Stimulated activated CD8-positive, alpha-beta memory T cell treated with anti-CD3 and anti-CD28 coated beads, Interleukin-12 subunit alpha, Interleukin-12 subunit beta, amount 100 ng/mL, for 24 hours (primary cell): ENCODE data around the gene LRSAM1.
A peak's percentile ranks its signal among the peaks of the same experiment; 100 is the strongest.

ENCODE experiments used
- DNase-seq: peaks from one replicate; pipeline ENCODE4 v3.0.0-alpha.2; 2020; ENCODE audit errors: extremely low read depth

The LRSAM1 gene

DNA sequence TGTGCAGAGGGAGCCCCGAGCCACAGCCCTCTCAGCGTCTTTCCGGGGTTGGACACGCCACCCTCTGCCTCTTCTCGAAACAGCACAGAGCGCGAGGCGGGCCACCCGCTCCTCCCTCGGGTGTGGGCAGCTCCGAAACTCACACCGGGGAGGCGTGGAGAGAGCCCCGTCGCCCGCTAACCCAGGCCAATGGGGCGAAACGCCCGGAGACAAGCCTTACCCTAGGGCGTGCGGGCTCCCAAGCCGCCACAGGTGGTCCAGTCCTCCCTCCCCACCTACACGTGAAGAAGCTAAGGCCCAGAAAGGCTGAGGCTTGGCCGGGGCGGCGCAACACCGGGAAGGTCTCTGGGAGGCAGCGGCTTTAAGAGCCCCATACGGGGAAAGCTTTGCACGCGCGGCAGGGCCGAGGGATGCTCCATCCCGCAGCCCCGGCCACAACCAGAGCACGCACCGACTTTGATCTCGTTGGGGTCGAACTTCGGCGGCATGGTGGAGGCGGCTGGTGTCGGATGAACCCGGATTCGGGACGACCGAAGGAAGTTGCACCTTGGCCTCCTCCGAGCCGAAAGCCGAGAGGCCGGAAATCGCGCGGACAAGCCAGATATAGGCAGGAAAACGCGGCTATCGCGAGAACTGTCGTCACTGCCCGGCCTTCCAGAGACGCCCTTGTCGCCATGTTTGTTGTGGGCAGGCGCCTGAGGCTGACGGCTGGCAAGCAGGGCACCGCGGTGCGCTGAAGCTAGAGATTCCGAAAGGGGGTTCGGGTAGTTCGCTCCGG, at the start of gene LRSAM1, which contains the start of gene RPL12:
Gene LRSAM1, plus strand, starts transcription at position 681 of the 778 bp plus-strand sequence. CDS start 3,018 bp downstream, outside the sequence.
Gene RPL12, minus strand, starts transcription at position 577 of the 778 bp plus-strand sequence. Its CDS starts 89 bp downstream, at position 488.
- DNase-seq: peak; percentile 91

DNA sequence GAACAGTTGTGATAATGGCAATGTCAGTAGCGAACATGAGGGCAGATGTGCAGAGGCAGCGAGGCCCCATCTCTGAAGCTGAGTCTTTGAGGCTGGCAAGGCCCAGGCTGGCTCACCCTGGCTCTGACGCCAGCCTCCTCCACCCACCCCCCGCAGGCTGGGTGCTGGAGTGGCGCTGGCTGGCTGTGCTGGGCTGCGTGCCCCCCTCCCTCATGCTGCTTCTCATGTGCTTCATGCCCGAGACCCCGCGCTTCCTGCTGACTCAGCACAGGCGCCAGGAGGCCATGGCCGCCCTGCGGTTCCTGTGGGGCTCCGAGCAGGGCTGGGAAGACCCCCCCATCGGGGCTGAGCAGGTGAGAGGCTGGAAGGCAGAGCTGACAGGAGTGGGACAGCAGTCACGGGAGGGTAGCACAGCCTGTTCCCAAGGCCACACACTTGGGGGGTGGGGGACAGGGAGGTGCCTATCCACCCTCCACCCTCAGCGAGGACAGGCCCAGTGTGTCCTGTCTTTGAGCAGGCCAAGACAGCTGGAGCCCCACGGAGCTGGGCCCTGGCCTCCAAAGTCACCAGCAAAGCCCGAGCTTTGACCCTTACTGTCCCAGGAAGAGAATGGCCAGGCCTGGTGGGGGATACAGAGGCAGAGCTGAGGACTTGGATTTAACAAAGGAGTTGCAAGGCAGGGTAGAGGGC, 48.8 kb upstream of the LRSAM1 start:
- DNase-seq: no peak

DNA sequence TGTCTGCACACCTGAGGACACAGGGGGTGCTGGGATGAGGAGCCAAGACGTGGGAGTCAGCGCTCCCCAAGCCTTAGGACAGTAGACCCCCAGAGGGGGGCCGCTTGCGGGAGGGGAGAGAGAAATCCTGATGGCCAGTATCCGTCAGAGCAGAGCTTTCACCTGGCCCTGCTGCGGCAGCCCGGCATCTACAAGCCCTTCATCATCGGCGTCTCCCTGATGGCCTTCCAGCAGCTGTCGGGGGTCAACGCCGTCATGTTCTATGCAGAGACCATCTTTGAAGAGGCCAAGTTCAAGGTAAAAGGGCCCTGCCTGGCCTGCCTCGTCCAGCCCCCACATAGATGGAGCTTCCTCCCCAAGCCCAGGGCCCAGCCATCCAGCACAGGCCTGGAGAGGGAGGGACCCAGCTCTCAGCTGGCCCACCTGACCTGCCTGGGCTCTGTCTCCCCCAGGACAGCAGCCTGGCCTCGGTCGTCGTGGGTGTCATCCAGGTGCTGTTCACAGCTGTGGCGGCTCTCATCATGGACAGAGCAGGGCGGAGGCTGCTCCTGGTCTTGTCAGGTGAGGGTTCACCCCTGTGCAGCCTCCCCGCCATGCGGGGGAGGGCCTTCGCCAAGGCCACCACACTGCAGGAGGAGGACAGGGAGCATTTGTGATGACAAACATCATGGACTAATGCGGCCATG, 47.7 kb upstream of the LRSAM1 start:
- DNase-seq: no peak

DNA sequence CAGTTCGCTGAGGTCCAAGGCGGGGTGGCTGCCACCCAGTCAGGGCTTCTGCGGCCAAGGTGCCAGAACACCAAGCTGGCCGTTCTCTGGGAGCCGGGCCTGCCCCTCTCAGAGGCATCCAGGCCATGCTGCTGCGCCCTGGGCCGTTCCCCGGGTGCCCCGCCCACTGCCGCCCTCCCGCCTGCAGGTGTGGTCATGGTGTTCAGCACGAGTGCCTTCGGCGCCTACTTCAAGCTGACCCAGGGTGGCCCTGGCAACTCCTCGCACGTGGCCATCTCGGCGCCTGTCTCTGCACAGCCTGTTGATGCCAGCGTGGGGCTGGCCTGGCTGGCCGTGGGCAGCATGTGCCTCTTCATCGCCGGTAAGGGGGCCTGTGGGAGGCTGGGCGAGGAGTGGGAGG, 46.7 kb upstream of the LRSAM1 start:
- DNase-seq: no peak

DNA sequence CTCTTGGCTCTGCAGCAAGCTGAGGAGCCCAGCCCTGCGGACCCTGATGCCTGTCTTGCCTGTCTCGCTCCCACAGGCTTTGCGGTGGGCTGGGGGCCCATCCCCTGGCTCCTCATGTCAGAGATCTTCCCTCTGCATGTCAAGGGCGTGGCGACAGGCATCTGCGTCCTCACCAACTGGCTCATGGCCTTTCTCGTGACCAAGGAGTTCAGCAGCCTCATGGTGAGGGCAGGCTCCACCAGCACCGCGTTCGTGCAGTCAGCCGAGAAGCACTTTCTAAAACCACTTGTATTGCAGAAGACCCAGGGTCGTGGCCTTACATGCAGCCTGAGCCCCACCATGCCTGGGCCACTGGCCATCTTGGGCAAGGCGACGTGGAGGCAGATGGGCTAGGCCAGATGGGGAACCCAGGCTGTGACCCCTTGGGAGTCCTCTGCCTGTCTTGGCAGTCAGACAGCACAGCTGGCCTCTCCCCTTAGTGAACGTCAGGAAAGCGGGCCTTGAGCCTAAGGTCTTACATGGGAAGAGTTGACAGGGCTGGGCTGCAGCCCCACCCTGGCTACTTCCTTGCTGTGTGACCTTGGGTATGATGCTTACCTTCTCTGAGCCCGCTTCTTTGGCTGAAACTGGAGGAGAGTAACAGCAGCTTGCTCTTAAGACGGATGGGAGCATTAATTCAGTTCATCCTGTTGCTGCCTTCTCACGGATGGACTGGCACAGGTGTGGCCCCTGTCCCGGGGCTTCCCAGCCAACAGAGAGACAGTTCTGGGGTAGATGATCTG, 45.8 kb upstream of the LRSAM1 start:
- DNase-seq: no peak

DNA sequence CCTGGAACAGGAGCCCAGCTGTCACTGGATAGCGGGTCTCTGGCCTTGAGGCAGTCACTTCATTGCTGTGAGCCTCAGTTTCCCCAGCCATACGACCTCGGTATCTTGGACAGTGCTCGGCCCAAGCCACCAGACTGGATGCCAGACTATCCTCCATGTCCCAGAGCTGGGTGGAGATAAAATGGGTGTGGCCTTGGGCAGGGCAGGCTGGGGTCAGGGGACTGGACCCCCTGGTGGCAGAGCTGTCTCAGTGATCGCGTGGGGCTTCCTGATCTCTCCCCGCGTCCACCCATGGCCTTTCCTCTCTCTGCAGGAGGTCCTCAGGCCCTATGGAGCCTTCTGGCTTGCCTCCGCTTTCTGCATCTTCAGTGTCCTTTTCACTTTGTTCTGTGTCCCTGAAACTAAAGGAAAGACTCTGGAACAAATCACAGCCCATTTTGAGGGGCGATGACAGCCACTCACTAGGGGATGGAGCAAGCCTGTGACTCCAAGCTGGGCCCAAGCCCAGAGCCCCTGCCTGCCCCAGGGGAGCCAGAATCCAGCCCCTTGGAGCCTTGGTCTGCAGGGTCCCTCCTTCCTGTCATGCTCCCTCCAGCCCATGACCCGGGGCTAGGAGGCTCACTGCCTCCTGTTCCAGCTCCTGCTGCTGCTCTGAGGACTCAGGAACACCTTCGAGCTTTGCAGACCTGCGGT, 44.4 kb upstream of the LRSAM1 start:
- no peak for DNase-seq

DNA sequence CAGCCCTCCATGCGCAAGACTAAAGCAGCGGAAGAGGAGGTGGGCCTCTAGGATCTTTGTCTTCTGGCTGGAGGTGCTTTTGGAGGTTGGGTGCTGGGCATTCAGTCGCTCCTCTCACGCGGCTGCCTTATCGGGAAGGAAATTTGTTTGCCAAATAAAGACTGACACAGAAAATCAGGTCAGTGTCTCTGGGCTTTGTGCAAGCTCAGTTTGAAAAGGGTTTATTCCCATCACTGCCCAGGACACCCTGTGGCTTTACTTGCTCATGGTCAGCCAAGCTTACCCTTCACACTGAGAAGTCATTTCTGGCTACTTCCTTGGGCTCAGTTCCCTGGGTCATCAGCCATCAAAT, 43.8 kb upstream of the LRSAM1 start:
- no peak for DNase-seq

DNA sequence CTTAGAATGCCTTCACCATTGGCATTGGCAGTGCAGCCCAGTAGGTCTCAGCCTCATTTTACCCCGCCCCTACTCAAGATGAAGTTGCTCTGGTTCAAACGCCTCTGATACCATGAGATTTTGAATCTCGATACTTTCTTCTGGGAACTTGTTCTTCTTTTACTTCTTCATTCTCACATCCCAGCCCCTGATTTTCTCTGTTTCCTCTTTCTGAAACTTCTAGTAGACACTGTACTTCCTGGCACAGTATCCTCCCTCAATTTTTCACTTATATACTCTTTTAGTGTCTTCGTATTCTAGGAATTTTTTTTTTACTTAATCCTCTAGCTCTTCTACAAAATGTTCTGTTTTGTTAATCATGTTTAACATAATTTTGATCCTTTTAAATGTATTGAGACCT, 40.2 kb upstream of the LRSAM1 start:
- no peak for DNase-seq

DNA sequence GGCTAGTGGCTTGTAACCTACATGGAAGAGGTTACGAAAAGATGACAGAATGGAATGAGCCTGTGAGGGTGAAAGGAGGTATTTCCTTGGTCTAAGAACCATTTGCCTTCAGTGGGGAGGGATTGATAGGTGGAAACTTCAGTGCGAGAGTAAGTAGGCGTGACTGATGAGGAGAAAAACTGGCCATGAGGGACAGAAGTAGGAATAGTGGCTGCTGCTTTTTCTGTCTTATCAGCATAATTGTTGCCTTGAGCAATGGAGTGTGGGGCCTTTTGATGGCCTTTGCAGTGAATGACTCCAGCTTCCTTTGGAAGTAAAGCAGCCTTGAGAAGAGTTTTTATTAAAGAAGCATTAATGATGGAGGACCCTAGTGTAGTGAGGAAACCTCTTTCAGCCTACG, 36.2 kb upstream of the LRSAM1 start:
- DNase-seq: no peak

DNA sequence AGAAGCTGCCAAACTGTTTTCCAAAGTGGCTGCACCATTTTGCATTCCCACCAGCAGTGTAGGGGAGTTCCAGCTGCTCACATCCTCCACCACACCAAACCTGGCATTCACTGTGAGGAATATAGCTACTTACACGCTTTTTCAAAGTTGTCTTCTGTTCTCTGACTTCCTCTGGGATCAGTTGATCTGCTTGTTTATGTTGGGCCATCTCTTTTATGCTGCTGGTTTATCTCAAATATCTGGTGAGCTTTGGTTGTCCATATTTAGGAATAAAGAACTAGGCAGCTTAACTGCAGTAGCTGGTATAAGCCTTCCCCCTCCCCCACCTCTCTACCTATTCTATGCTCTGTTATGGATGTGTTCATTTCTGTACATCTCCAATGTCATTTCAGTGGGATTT, 35.7 kb upstream of the LRSAM1 start:
- DNase-seq: no peak

DNA sequence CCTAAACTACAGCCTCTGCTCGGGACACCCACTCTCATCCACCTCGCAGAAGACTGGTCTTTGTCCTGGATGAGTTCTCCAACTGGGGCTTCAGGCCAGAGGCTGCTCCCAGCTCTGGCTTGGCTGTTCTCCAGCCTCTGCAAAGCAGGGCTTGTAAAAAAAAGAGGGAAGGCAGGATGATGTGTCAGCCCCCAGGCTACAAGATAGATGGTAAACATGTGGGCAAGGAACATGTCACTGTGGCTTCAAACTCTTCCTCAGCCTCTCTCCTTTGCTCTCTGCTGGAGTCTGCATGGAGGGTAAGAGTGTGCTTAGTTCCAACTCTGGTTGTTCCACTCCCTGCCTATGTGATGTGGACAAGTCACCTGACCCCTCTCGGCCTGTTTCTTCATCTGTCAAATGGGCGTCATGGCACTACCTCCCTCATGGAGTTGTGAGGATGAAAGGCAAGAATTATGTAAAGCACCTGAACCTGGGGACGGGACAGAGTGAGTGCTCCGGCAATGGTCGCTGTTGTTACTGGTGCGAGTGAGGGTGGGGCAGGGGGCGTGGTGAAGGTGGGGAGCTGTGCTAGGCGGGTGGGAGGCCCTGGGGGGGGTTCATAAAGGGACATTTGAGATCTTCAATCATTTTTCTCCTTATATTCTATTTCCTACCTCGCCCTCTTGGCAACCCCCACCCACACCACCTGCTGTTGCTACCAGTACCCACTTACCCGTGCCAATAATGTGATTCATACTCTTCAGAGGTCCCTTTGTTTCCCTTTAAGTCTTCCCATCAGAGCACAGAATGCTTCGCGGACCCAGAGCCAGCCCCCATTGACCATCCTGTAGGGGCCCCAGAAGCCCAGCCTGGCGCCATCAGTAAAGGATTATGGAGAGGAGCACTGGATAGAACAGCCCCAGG, 33.9 kb upstream of the LRSAM1 start:
- DNase-seq: no peak

DNA sequence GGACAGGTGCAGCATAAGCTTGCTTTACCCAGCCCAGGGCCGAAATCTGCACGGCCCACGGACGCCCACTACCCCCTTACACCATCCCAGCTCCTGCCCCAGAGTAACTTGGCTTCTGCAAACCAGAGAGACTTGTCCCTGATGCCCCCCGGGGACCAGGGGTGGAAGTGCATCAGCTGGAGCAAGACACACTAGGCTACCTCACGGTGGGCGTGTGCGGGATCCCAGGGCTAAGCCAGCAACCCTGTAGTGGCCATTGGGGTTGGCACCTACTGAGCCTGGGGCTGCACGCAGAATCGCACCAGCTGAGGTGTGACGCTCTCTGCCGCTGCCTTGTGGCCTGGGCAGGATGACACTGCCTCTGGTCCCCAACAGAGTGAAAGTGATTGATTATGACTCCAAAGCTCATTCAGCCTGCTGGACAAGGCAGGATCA, 33.3 kb upstream of the LRSAM1 start:
- no peak for DNase-seq

DNA sequence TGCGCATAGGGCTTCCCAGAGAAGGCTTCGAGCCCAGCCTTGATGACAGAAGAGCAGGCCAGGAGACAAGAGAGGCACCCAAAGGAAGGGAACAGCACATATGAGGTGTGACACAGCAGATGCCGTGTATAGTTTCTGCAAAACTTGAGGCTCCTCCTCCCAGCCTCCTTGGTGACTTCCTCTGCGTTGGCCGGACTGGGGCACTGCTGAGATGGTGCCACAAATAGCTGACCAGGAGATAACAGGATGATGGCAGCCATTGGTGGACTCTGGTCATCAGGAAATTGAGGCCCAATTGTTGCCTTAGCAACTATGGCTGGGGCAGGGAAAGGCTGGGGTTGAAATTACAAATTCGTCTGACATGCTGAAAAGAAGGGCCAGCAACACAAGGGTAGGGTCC, 32.0 kb upstream of the LRSAM1 start:
- DNase-seq: no peak

DNA sequence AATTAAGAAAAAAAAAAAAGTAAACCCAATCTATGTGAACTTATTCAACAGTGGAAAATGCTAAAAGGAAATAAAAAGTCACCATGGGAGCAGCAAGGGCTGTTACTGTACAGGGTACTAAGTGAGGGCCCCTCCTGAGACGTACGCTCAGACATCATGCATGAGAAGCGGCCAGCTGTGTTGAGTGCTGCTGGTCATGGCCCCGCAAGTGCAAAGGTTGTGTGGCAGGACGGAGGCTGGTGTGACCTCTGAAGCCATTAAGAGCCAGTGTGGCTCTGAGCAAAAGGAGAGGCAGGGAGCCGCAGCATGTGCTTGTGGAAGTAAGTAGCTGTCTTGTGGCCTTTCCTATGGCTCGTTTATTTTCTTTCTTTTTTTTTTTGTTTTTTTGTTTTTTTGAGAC, 30.3 kb upstream of the LRSAM1 start:
- no peak for DNase-seq

DNA sequence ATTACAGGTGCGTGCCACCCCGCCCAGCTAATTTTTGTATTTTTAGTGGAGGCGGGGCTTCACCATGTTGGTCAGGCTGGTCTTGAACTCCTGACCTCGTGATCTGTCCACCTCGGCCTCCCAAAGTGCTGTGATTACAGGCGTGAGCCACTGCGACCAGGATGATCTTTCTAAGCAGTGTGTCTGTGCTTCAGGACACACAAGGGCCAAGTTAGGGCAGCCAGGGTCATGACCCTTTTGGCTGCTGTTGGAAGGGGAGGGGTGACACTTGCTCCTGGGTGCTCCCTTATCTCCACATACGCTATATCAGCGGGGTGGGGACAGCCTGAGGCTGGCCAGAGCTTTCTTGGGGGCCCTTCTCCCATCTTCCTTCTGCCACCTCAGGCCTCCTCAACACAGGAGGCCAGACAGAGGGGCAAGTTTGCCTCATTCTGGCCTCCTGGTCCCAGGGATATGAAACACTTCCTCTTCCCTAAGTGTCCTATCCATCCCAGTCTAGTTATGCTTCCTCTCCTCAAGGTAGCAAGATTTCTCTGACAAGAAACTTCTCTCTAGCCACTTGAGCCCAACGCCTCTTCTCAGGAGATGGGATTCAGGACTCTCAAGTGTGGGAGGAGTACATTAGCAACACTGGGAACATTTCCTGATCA, 29.1 kb upstream of the LRSAM1 start:
- no peak for DNase-seq

DNA sequence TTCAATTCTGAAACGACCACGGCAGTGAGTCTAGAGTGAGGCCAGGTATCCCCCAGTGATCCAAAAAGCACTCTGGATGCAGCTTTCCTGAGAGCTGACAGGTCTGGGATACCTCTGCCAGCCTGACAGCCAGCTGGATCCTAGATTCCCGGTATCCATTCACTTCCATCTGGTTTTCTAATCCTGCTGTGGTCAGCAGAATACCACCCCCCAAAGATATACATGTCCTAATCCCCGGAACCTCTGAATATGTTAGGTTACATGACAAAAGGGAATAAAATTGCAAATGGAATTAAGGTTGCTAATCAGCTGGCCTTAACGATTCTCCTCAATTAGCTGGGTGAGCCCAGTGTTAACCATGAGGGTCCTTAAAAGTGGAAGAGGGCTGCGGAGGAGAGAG, 28.5 kb upstream of the LRSAM1 start:
- no peak for DNase-seq

DNA sequence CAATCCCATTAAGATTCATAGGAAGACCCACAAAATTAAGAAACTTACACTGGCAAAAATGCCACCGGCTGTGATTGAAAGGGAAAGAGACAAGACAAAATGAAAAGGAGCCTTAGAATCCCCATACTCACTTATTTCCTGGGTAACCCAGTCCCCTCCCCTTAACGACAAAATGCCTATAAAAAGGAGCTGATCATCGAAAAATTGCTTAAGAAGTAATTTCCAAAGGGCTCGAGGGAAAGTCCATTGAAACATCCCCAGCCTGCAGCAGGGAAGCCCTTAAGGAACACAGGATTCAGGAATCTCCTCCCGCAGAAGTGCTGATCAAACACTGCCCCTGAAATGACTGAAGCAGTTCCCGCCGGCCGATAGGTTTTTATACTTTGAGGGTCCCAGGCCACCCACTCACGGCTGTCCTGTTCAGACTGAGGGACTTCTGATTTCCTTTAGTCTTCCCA, 27.8 kb upstream of the LRSAM1 start:
- DNase-seq: no peak

DNA sequence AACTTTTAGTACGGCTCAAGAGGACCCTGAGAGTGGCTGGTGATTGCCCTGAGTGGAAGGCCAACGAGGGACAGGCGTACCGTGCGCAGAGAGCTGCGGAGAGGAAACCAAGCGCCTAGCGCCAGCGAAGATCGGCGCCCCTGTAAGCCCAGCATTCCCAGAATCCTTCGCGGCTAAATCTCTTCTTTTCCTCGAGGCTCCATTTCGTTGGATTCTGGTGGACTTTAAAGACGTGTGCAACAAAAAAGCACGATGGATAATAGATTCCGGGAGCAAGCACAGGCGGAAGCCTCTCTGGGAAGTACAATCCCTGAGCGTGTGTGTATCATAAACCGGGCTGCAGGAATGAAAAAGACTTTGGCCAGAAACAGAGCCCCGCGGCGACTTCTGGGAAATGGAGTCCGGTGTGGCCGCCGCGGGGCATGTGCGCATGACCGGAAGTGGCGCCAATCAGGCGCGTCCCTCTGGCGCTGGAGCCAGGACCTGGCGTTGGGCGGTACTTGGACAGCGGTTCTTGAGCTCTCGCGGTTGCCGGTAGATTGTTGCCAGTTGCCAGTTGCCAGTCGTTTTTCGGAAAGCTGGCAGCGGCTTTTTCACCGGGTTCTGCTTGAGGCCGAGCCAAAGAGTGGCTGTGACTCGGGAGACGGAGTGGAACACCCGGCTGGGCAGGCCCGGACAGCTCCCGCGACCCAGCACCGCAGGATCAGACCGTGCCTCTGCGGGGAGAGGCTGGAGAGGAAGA, 27.2 kb upstream of the LRSAM1 start, which contains the start of gene ZNF79:
Gene ZNF79, plus strand, starts transcription at position 449 of the 742 bp plus-strand sequence. CDS start 406 bp downstream, outside the sequence.
- peak; percentile 82 for DNase-seq

DNA sequence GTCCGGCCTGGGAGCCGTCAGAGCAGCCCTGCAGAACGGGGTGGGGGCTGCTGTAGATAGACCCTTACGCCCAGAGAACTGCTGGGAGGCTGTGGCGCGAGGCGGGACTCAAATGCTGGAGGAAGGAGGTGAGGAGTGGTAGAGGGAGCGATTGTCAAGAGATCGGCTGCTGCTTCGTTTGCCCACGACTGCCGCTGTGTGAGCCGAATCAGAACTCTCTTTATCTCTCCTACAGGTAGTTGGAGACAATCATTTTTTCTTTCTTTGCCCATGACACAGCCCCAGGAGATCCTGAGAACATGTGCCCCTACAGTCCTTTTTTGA, 26.7 kb upstream of the LRSAM1 start:
- no peak for DNase-seq
